Muscle layer of duodenum (tissue), 2 donors: ENCODE measurements around the gene COMT.

Experiments used
- H3K27ac ChIP-seq: one replicate; pipeline ENCODE4 v1.7.0; 2013; ENCODE audit warnings: mild to moderate bottlenecking, low read length
- H3K27me3 ChIP-seq: one replicate; pipeline ENCODE4 v1.7.0; 2013; ENCODE audit warnings: low read depth, mild to moderate bottlenecking, control low read depth, low read length
- H3K36me3 ChIP-seq, 2 donors: one replicate each; pipeline ENCODE4 v1.7.0; 2013; ENCODE audit warnings: low read length in 2 of 2, control low read depth in 1 of 2, mild to moderate bottlenecking in 1 of 2; ENCODE audit not compliant: insufficient read depth in 2 of 2, control insufficient read depth in 1 of 2
- H3K4me1 ChIP-seq, 2 donors: one replicate each; pipeline ENCODE4 v1.7.0; 2013; ENCODE audit warnings: low read length in 2 of 2, mild to moderate bottlenecking in 2 of 2, control low read depth in 1 of 2, moderate library complexity in 1 of 2; ENCODE audit not compliant: insufficient read depth in 2 of 2, control insufficient read depth in 1 of 2
- H3K4me3 ChIP-seq, 2 donors: one replicate each; pipeline ENCODE4 v1.7.0; 2013; ENCODE audit warnings: low read length in 2 of 2, low read depth in 1 of 2, mild to moderate bottlenecking in 1 of 2
- H3K9me3 ChIP-seq, 2 donors: one replicate each; pipeline ENCODE4 v1.7.0; 2013; ENCODE audit warnings: low read length in 2 of 2, control low read depth in 1 of 2, mild to moderate bottlenecking in 1 of 2; ENCODE audit not compliant: control insufficient read depth in 1 of 2
- donor health status: healthy.

Gene COMT

DNA sequence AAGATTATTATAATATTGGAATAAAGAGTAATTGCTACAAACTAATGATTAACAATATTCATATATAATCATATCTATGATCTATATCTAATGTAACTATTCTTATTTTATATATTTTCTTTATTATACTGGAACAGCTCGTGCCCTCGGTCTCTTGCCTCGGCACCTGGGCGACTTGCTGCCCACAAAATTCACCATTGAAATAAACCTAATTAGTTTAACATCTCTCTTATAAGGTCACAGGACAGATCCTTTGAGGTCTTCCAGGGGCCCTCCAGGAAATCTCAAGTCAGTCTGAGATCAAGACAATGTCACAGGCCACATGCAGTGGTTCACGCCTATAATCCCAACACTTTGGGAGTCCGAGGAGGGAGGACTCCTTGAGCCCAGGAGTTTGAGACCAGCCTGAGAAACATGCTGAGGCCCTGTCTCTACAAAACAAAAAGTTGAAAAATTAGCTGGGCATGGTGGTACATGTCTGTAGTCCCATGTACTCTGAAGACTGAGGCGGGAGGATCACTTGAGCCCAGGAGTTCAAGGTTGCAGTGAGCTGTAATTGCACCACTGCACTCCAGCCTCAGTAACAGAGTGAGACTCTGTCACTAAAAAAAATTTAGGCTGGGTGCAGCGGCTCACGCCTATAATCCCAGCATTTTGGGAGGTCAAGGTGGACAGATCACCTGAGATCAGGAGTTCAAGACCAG lies 6.6 kb downstream of the COMT start:
- Histone ChIP-seq H3K36me3 (no peaks in the 10 kb centered on the region), H3K27me3 (no peaks in the 10 kb centered on the region), H3K4me1 (peaks cover 4 to 13% of the 10 kb centered on the region in 2 donors), H3K4me3 (no peak overlapping the region), H3K9me3 (no peaks in the 10 kb centered on the region), H3K27ac (no peak overlapping the region)

DNA sequence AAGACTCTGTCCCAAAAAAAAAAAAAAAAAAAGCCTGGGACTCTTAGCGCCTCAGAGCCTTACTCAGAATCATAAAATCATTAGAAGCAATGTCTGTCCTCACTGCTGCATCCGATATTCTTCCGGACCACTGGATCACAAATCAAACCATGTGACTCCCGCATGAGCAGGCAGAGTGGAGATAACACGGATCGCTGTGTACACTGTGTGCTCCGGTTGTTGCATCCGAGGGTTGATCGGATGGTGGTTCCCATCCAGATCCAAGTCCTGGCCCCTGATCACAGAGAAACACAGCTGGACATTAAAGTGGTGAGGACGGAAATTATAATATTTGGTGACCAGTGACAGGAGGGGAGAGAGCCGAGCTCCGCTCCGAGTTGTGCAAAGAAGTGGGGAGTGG lies 9.8 kb downstream of the COMT start:
- no peak overlapping the region for H3K27ac ChIP-seq
- no peaks in the 10 kb centered on the region for H3K27me3 ChIP-seq
- H3K36me3 ChIP-seq: no peaks in the 10 kb centered on the region
- peaks cover 0 to 16% of the 10 kb centered on the region in 2 donors for H3K4me1 ChIP-seq
- no peaks in the 10 kb centered on the region for H3K9me3 ChIP-seq
- H3K4me3 ChIP-seq: no peak overlapping the region

DNA sequence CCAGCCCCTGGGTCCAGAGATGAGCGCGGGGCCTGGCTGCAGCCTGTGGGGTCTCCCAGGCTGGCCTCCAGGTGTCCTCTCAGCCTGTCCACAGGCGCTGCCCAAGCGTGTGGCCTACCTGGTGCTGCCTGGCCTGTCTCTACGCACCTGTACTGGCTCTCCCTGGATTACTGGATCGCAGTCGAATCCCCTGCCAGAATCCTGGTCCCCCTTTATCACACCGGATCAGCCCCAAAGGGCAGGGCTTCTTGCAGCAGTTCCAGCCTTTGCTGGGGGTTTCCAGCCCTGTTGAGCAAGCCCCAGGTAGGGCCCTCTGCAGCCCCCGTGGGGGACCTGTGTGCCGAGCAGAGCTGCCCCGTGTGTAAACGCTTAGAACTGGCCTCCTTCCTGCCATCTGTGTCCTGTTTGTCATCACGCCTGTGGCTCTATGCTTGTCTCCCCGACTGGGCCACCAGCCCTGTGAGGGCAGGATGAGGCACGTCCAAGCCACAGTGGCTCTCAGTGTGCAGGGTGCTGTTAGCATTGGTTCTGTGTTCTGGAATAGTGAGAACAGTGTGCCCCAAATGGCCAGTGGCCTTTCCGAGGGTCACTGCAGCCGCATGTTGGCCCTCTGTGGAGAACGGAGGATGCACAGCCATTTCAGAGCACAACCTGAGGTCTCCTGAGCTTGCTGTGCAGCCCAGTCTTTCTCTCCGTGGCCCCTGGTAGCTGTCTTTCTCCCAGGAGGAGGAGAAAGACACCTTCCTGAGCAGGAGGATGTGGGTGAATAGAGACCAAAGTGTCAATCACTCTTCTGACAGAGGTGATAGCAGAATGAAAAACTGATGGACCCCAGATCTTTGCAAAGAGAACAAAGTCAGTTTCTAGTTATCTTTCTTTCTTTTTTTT lies 13.9 kb downstream of the COMT start:
- H3K4me3 ChIP-seq: no peak overlapping the region
- H3K9me3 ChIP-seq: no peaks in the 10 kb centered on the region
- no peaks in the 10 kb centered on the region for H3K36me3 ChIP-seq
- H3K4me1 ChIP-seq: peaks cover 5 to 34% of the 10 kb centered on the region in 2 donors
- no peak overlapping the region for H3K27ac ChIP-seq
- H3K27me3 ChIP-seq: no peaks in the 10 kb centered on the region

DNA sequence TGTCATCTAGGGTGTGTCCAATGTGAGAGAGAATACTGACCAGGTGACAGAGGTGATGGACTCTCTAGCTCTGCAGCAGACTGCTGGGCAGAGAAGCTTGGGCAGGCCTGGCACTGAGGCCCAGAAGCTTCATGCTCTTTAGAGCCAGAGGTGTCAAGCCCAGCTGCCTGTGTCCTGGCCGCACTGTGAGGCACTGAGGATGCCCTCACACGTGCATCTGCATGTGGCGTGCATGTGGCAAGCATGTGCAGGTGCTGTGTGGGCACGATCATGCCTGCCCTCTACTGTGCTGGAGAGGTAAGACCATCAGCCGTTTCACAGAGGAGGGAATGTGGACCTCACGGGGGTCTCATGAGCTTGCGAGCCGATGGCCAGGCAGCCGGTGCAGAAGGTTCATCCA lies 15.9 kb downstream of the COMT start:
- no peaks in the 10 kb centered on the region for H3K36me3 ChIP-seq
- H3K27ac ChIP-seq: no peak overlapping the region
- H3K9me3 ChIP-seq: no peaks in the 10 kb centered on the region
- no peaks in the 10 kb centered on the region for H3K27me3 ChIP-seq
- H3K4me3 ChIP-seq: no peak overlapping the region
- peaks cover 5 to 39% of the 10 kb centered on the region in 2 donors for H3K4me1 ChIP-seq

DNA sequence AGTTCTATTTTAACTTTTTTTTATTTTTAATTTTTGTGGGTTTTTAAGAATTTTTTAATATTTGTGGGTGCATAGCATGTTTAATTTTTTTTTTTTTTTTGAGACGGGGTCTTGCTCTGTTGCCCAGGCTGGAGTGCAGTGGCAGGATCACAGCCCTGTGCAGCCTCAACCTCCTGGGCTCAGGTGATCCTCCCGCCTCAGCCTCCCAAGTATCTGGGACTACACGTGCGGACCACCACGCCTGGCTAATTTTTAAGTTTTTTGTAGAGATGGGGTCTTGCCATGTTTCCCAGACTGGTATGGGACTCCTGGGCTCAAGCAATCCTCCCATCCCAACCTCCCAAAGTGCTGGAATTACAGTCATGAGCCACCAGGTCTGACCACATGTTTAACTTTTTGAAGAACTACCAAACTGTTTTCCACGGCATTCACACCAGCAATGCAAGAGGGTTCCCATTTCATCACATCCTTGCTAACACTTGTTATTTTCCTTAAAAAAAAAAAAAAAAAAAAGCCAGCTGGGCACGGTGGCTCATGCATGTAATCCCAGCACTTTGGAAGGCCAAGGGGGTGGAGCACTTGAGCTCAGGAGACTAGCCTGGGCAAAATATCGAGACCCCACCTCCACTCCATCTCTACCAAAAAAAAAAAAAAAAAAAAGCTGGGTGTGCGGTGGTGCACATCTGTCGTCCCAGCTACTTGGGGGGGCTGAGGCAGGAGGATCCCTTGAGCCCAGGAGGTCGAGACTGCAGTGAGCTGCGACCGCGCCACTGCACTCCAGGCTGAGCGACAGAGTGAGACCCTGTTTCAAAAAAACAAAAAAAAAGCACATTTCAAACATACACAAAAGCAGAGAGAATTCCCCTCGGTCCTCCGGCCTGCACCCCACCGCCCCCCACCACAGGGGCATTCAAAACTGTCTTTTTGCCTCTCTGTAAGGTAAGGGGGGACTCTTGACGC lies 16.8 kb downstream of the COMT start:
- no peaks in the 10 kb centered on the region for H3K27me3 ChIP-seq
- peaks cover 5 to 40% of the 10 kb centered on the region in 2 donors for H3K4me1 ChIP-seq
- H3K27ac ChIP-seq: no peak overlapping the region
- peak overlapping the region in 1 of 2 donors; percentile 12 for H3K4me3 ChIP-seq
- H3K36me3 ChIP-seq: no peaks in the 10 kb centered on the region
- no peaks in the 10 kb centered on the region for H3K9me3 ChIP-seq

DNA sequence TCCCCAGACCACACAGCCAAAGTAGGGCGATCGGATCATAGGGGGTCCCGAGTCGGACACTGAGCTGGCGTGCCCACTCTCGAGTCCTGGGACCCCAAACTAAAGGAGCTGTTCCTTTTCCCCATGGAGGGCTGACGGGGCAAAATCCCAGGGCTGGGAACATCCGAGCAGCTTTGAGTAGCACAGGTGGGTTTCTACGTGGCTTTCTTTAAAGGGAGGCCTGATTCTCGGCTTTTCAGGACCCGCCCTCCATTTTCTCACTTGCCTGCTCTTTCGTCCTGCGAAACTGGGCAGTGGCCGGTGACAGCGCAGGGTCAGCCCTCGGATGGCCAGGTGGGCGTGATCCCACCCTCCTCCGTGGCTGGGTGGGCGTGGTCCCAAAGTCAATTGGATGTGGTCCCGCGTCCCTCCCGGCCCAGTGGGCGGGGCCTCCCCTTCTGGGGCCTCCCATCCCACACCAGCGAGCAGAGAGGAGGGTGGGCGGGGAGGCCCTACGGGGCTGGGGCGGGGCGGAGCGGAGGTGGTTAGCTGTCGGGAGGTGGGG lies 17.5 kb downstream of the COMT start:
- Histone ChIP-seq H3K27ac (no peak overlapping the region), H3K4me3 (peak overlapping the region; percentile 12 to 42), H3K36me3 (peaks cover 0 to 7% of the 10 kb centered on the region in 2 donors), H3K9me3 (no peaks in the 10 kb centered on the region), H3K4me1 (peaks cover 5 to 33% of the 10 kb centered on the region in 2 donors), H3K27me3 (no peaks in the 10 kb centered on the region)

DNA sequence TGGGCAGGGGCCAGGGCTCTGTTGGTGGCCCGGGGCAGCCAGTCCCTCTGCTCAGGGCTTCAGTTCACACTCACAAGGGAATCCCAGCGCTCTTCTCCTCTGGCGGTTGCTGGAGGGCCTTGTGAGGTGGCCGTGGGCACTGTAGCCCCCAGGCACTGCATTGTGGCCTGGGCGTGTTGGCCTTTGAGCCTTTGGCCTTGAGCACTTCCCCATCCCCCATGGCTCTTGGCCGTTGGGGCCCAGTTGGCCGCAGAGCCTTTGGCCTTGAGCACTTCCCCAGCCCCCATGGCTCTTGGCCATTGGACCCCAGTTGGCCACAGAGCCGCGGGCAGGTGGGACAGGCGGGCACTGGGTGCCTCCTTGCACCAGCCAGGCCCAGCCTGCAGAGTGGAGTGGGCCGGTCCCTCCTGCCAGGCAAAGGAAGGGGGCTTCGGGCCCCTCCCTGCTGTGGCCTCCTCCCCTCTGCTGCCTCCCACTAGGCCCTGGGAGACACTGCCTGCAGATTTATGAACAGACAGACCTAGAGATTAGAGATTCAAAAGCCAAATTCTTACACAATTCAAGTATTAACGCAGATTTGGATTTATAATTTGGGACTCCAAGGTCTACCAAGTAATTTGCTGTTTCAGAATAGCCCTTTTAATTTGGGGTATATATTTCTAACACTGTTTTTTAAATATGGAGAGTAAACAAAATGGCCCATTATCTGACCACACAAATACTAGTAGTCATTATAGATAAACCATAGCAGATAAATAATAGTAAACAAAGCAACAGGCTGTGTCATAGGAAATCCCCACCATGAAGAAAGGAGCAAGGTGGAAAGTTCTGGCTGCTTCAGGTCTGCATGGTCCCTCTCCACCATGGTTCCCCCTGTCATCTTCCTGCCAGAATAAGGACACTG lies 18.3 kb downstream of the COMT start:
- H3K9me3 ChIP-seq: no peaks in the 10 kb centered on the region
- H3K27ac ChIP-seq: no peak overlapping the region
- H3K4me3 ChIP-seq: peak overlapping the region in 1 of 2 donors; percentile 42
- H3K4me1 ChIP-seq: peaks cover 5 to 29% of the 10 kb centered on the region in 2 donors
- no peaks in the 10 kb centered on the region for H3K27me3 ChIP-seq
- peaks cover 0 to 14% of the 10 kb centered on the region in 2 donors for H3K36me3 ChIP-seq

DNA sequence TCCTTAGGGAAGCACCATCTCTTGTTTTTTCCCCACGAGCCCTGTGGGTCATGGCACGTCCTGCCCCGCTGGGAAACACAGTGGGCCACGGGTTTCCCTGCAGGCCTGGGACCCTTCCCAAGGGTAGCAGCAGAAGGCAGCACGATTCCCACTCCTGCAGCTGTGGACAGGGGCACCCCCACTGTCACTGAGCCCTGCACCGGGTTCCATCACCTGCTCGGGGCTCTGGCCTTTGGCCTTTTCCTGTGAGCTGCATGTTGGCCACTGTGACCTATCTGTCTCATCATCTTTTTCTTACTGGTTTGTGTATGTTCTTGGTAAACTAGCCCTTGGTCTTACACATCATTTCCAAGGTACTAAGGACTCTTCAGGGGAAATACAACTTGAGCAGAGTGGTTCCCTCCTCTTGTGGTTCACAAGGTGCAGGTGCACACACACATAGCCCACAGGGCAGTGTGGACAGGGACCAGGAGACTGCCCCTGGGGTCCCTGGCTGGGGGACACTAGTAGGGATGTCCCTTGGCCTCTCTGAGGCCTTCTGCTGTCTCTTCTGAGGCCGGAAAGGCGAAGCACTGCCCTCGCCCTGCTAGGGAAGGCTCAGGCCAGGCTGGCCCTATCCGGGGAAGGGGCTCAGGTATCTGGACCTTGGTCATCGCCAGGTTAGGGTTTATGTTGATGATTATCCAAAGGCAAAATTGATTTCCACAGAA lies 19.1 kb downstream of the COMT start:
- no peaks in the 10 kb centered on the region for H3K9me3 ChIP-seq

DNA sequence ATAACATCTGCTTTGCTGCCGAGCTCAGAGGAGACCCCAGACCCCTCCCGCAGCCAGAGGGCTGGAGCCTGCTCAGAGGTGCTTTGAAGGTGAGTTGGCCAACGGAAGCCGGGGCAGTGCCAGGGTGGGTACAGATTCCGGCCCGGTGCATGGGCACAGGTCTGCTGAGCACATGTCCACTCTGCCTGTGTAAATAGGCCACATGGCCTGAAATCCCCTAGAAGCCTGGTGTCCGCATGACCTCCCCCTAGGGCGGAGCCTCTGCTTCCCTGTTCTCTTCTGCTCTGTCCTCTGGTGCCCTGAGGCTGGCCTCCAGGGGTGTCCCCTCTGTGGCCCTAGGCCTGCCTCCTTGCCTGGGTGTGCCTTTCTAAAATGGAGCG lies 19.6 kb downstream of the COMT start:
- peaks cover 5 to 29% of the 10 kb centered on the region in 2 donors for H3K4me1 ChIP-seq
- no peaks in the 10 kb centered on the region for H3K9me3 ChIP-seq
- H3K27ac ChIP-seq: no peak overlapping the region
- H3K27me3 ChIP-seq: no peaks in the 10 kb centered on the region
- H3K4me3 ChIP-seq: no peak overlapping the region
- peaks cover 0 to 17% of the 10 kb centered on the region in 2 donors for H3K36me3 ChIP-seq

More for the DNA sequence above, 19.1 kb downstream of the COMT start:
- H3K4me3 ChIP-seq: no peak overlapping the region
- H3K27me3 ChIP-seq: no peaks in the 10 kb centered on the region
- H3K27ac ChIP-seq: no peak overlapping the region
- H3K36me3 ChIP-seq: peaks cover 0 to 17% of the 10 kb centered on the region in 2 donors
- peaks cover 5 to 29% of the 10 kb centered on the region in 2 donors for H3K4me1 ChIP-seq
